K562 (cell line): ENCODE data around the gene CNFN. TPM values are rescaled to one million over a fixed set of nuclear protein-coding genes. Genes with fewer than 3 reads are reported as not detected.

Source experiments
- ATAC-seq: fragments of 200-7000 bp; cut with Tn5 transposase; 3 replicates; pipeline ENCODE4 v1.9.1; 2020; ENCODE audit warnings: moderate library complexity
- BruUV-seq: library from RNA; stranded (reverse); fragments of 400-500 nt; replicated peaks from 2 replicates; lab custom pipeline; 2021; lab: Mats Ljungman, UMichigan
- CTCF ChIA-PET: fragments of 300-600 bp; formaldehyde crosslinking; extraction: SDS; loops from one replicate; lab custom pipeline; 2021; ENCODE audit warnings: low intra/inter-chr PET ratio; lab: Yijun Ruan, JAX
- POLR2A ChIA-PET: fragments of 300-600, 350-650 bp; sonication (Branson Sonifier 250); formaldehyde crosslinking; extraction: SDS; loops from one replicate; lab custom pipeline; 2021; ENCODE audit warnings: antibody characterized with exemption, inconsistent platforms; lab: Yijun Ruan, JAX
- DNase-seq, 4 experiments: peaks; one replicate each; pipeline versions ENCODE4 v3.0.0 to v3.0.0-alpha.2; 2011 to 2018; ENCODE audit warnings: low spot score in 3 of 4, mixed read lengths in 3 of 4; ENCODE audit errors: extremely low read depth in 1 of 4
- FAIRE-seq: peaks from 2 replicates; lab custom pipeline; 2011; peaks lifted over from hg19 to GRCh38; lab: Jason Lieb, UNC
- H2AFZ ChIP-seq: 2 replicates; pipeline ENCODE4 v1.6.0; 2011; ENCODE audit warnings: low read depth, low read length, control low read depth, inconsistent platforms
- H3K27ac ChIP-seq: fragments of 200-600 bp; 3 replicates; pipeline ENCODE4 v1.8.0; 2011; ENCODE audit warnings: low read depth, mild to moderate bottlenecking, control low read depth, inconsistent platforms, low read length, moderate library complexity, mixed read lengths; ENCODE audit errors: extremely low read depth
- H3K27me3 ChIP-seq, 2 experiments: fragments of 300-600 bp in 1 of 2; 2 replicates in 1 of 2; 3 replicates in 1 of 2; pipeline versions ENCODE4 v1.6.0 to v1.8.0; 2011; ENCODE audit warnings: inconsistent platforms in 2 of 2, low read length in 2 of 2, mild to moderate bottlenecking in 1 of 2, mixed read lengths in 1 of 2, moderate library complexity in 1 of 2; ENCODE audit not compliant: control insufficient read depth in 2 of 2, insufficient read depth in 2 of 2
- H3K36me3 ChIP-seq: fragments of 300-600 bp; 3 replicates; pipeline ENCODE4 v1.8.0; 2011; ENCODE audit warnings: mild to moderate bottlenecking, low read length, inconsistent platforms; ENCODE audit not compliant: control insufficient read depth, insufficient read depth
- H3K4me1 ChIP-seq, 2 experiments: fragments of 200-600 bp in 1 of 2; replicated peaks in 1 of 2; 2 replicates in 1 of 2; 3 replicates in 1 of 2; pipeline versions ENCODE4 v1.5.1 to v1.8.0; 2011; ENCODE audit warnings: inconsistent platforms in 2 of 2, low read length in 2 of 2, mild to moderate bottlenecking in 1 of 2, mixed read lengths in 1 of 2, moderate library complexity in 1 of 2; ENCODE audit not compliant: control insufficient read depth in 2 of 2, insufficient read depth in 2 of 2
- H3K4me2 ChIP-seq: 2 replicates; pipeline ENCODE4 v1.6.1; 2011; ENCODE audit warnings: low read length, control low read depth, inconsistent platforms, mixed read lengths; ENCODE audit not compliant: insufficient read depth
- H3K4me3 ChIP-seq: fragments of 200-600 bp; sonication (generic), shearing (Covaris generic); 2 replicates; pipeline ENCODE4 v1.5.1; 2016; ENCODE audit warnings: control low read depth, inconsistent platforms
- H3K79me2 ChIP-seq: fragments of 200-600 bp; 3 replicates; pipeline ENCODE4 v1.8.0; 2011; ENCODE audit warnings: low read length, inconsistent platforms; ENCODE audit not compliant: control insufficient read depth, insufficient read depth
- H3K9ac ChIP-seq, 2 experiments: 2 replicates each; pipeline versions ENCODE4 v1.6.0 to v1.6.1; 2011; ENCODE audit warnings: low read depth in 2 of 2, low read length in 2 of 2, control low read depth in 1 of 2, inconsistent platforms in 1 of 2, mild to moderate bottlenecking in 1 of 2, mixed read lengths in 1 of 2; ENCODE audit not compliant: insufficient read depth in 1 of 2
- H3K9me1 ChIP-seq: one replicate; pipeline ENCODE4 v1.6.0; 2011; ENCODE audit warnings: inconsistent platforms, mild to moderate bottlenecking, low read length, moderate library complexity; ENCODE audit not compliant: control insufficient read depth, insufficient read depth
- H3K9me3 ChIP-seq: replicated peaks from 2 replicates; pipeline ENCODE4 v1.5.1; 2011; ENCODE audit warnings: low read depth, low read length, inconsistent platforms; ENCODE audit not compliant: control insufficient read depth, insufficient read depth
- H4K20me1 ChIP-seq: replicated peaks from 2 replicates; pipeline ENCODE4 v1.6.1; 2011; ENCODE audit warnings: low read length, inconsistent platforms, mixed read lengths; ENCODE audit not compliant: control insufficient read depth, insufficient read depth
- BCOR ChIP-seq: fragments of 450-650 bp; IDR thresholded peaks from 2 replicates; pipeline ENCODE4 v1.6.1; 2016
- HDAC1 ChIP-seq, 2 experiments: fragments of 450-650 bp; IDR thresholded peaks; 2 replicates each; pipeline ENCODE4 v1.6.1; 2016 to 2017; ENCODE audit warnings: inconsistent platforms in 1 of 2, mild to moderate bottlenecking in 1 of 2, moderate library complexity in 1 of 2
- SAFB2 ChIP-seq: fragments of 200-400 bp; formaldehyde crosslinking; IDR thresholded peaks from 2 replicates; pipeline ENCODE4 v1.6.1; 2018; ENCODE audit warnings: borderline replicate concordance, low read length, low read depth, moderate library complexity; ENCODE audit not compliant: severe bottlenecking
- SIN3B ChIP-seq: fragments of 450-650 bp; IDR thresholded peaks from 2 replicates; pipeline ENCODE4 v1.6.1; 2017; ENCODE audit warnings: low read depth, mild to moderate bottlenecking, moderate library complexity
- TAL1 ChIP-seq: fragments of 450-650 bp; IDR thresholded peaks from 2 replicates; pipeline ENCODE4 v1.6.1; 2016; ENCODE audit warnings: mild to moderate bottlenecking
- TFAM ChIP-seq: fragments of 250-450 bp; sonication (Bioruptor Pico); conservative IDR thresholded peaks from 2 replicates; pipeline ENCODE4 v1.5.0; 2021; ENCODE audit warnings: mild to moderate bottlenecking, moderate library complexity
- THAP7 ChIP-seq: fragments of 250-450 bp; sonication (Bioruptor Pico); IDR thresholded peaks from 2 replicates; pipeline ENCODE4 v1.5.0; 2021
- ZC3H4 ChIP-seq: sonication (generic); formaldehyde crosslinking; IDR thresholded peaks from 2 replicates; pipeline ENCODE4 v1.9.0; 2021; ENCODE audit warnings: missing genetic modification reagents, borderline replicate concordance
- ZNF583 ChIP-seq: fragments of 250-450 bp; sonication (Bioruptor Pico); IDR thresholded peaks from 2 replicates; pipeline ENCODE4 v1.4.0; 2020
- ZZZ3 ChIP-seq: fragments of 450-650 bp; IDR thresholded peaks from 2 replicates; pipeline ENCODE4 v1.6.1; 2016; ENCODE audit warnings: antibody characterized with exemption, mild to moderate bottlenecking, moderate library complexity
- WGBS: fragments of 100-300 bp; shearing (Covaris generic); methylation state at CpG from one replicate; pipeline ENCODE4 v1.1.6; 2016; ENCODE audit warnings: low coverage, mixed read lengths; ENCODE audit not compliant: insufficient coverage; ENCODE audit errors: missing lambda C conversion rate; 5-methylcytosine and 5-hydroxymethylcytosine counted together
- in situ Hi-C: fragments of 300-500 bp; cut with MboI; formaldehyde crosslinking; loops from 4 replicates; pipeline ENCODE4 v1.15.0; 2018; ENCODE audit warnings: inconsistent platforms, mixed read lengths
- intact Hi-C: fragments of 100-400 bp; cut with micrococcal nuclease; formaldehyde crosslinking; loops from 2 replicates; pipeline ENCODE4 v1.14.2; 2022
- polyA plus RNA-seq, 8 experiments: library from polyadenylated mRNA; depleted of rRNA in 4 of 8; stranded (reverse) in 5 of 8; unstranded in 3 of 8; fragments of >200 nt; fragmentation: Nextera tagmentation in 2 of 8; fragmentation: Illumina TruSeq in 1 of 8; extraction: Ambion mirVana in 2 of 8; extraction: Trizol in 1 of 8; gene quantifications; 2 replicates each; pipeline versions ENCODE4 v1.2.1 to v1.2.3, GENCODE V29; 2011 to 2014; ENCODE audit warnings: inconsistent platforms in 1 of 8, missing spikeins in 1 of 8
- total RNA-seq, 7 experiments: library from RNA; depleted of rRNA in 6 of 7; stranded (reverse); fragments of >200 nt in 6 of 7; fragmentation: Illumina TruSeq in 2 of 7; extraction: Trizol in 2 of 7; gene quantifications; 2 replicates each; pipeline versions ENCODE4 v1.2.1 to v1.2.3, GENCODE V29; 2011 to 2021; ENCODE audit warnings: low replicate concordance in 1 of 7
- TF ChIP-seq, protein P1 (sequence below): fragments of 450-650 bp; IDR thresholded peaks from 2 replicates; pipeline ENCODE4 v1.7.0; 2016; ENCODE audit warnings: borderline replicate concordance
- TF ChIP-seq, protein P2 (sequence below): IDR thresholded peaks from 2 replicates; pipeline ENCODE4 v1.6.1; 2011; ENCODE audit warnings: borderline replicate concordance, low read depth, mild to moderate bottlenecking, moderate library complexity, low read length; ENCODE audit not compliant: insufficient read depth, poor library complexity, severe bottlenecking
- TF ChIP-seq, protein P3 (sequence below): fragments of 450-650 bp; formaldehyde crosslinking; IDR thresholded peaks from 2 replicates; pipeline ENCODE4 v1.4.0; 2022; ENCODE audit warnings: missing genetic modification characterization

The CNFN gene
- total and polyA plus RNA-seq, 9 of the 15 experiments (the other 6 are each of a cell fraction or from before 2014, with no cell fraction given), result 0.18 to 0.52 (median 0.27) TPM; not detected in 5

DNA sequence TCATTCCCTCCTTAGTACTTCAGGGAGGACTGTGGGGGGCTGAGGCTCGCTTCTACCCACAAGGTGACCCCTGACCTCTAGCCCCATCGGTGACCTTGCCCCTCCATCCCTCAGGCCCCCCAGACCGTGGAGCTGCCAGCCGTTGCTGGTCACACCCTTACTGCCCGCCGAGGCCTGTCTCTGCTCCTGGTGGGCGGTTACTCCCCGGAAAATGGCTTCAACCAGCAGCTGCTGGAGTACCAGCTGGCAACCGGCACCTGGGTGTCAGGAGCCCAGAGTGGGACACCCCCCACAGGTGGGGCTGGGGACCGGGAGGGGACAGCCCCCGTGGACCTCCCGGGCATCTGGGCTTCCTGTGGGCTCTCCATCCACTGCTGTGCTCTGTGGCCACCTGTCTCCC, 32.8 kb downstream of the CNFN start:
- no TSS peak for BruUV-seq
- POLR2A ChIA-PET, result no interaction called here
- H2AFZ ChIP-seq, result no peak overlapping the region
- H3K9ac ChIP-seq, result no peak overlapping the region; a peak in 1 of 4 replicates
- H3K4me2 ChIP-seq, result no peak overlapping the region
- in situ Hi-C loops, result no loop called here
- H3K9me1 ChIP-seq, result no peaks in the 10 kb centered on the region
- peaks cover 4% of the 10 kb centered on the region; the same call in 1 of the 3 replicates for H3K36me3 ChIP-seq
- no peak for FAIRE-seq
- H3K4me1 ChIP-seq, result peaks cover 0 to 29% of the 10 kb centered on the region in 2 experiments; a peak in 2 of 5 replicates
- TF ChIP-seq BCOR, result no peak
- TF ChIP-seq TFAM (CRISPR knock-in tag), result no peak
- no peak for TF ChIP-seq TAL1
- no peak for TF ChIP-seq SIN3B
- TF ChIP-seq SAFB2, result no peak
- TF ChIP-seq, protein P1, sequence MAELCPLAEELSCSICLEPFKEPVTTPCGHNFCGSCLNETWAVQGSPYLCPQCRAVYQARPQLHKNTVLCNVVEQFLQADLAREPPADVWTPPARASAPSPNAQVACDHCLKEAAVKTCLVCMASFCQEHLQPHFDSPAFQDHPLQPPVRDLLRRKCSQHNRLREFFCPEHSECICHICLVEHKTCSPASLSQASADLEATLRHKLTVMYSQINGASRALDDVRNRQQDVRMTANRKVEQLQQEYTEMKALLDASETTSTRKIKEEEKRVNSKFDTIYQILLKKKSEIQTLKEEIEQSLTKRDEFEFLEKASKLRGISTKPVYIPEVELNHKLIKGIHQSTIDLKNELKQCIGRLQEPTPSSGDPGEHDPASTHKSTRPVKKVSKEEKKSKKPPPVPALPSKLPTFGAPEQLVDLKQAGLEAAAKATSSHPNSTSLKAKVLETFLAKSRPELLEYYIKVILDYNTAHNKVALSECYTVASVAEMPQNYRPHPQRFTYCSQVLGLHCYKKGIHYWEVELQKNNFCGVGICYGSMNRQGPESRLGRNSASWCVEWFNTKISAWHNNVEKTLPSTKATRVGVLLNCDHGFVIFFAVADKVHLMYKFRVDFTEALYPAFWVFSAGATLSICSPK, result no peak
- TF ChIP-seq, protein P2, sequence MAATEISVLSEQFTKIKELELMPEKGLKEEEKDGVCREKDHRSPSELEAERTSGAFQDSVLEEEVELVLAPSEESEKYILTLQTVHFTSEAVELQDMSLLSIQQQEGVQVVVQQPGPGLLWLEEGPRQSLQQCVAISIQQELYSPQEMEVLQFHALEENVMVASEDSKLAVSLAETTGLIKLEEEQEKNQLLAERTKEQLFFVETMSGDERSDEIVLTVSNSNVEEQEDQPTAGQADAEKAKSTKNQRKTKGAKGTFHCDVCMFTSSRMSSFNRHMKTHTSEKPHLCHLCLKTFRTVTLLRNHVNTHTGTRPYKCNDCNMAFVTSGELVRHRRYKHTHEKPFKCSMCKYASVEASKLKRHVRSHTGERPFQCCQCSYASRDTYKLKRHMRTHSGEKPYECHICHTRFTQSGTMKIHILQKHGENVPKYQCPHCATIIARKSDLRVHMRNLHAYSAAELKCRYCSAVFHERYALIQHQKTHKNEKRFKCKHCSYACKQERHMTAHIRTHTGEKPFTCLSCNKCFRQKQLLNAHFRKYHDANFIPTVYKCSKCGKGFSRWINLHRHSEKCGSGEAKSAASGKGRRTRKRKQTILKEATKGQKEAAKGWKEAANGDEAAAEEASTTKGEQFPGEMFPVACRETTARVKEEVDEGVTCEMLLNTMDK, result no peak
- TF ChIP-seq, protein P3, sequence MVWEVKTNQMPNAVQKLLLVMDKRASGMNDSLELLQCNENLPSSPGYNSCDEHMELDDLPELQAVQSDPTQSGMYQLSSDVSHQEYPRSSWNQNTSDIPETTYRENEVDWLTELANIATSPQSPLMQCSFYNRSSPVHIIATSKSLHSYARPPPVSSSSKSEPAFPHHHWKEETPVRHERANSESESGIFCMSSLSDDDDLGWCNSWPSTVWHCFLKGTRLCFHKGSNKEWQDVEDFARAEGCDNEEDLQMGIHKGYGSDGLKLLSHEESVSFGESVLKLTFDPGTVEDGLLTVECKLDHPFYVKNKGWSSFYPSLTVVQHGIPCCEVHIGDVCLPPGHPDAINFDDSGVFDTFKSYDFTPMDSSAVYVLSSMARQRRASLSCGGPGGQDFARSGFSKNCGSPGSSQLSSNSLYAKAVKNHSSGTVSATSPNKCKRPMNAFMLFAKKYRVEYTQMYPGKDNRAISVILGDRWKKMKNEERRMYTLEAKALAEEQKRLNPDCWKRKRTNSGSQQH (CRISPR knock-in tag), result no peak
- no peak for TF ChIP-seq ZC3H4 (CRISPR knock-in tag)
- TF ChIP-seq ZZZ3, result no peak
- no peak for TF ChIP-seq HDAC1 (IDR thresholded peaks at IDR 0.05)
- no peak for TF ChIP-seq THAP7
- no peak for TF ChIP-seq ZNF583 (CRISPR knock-in tag)
- intact Hi-C loops, result no loop called here
- H3K9me3 ChIP-seq, result no peaks in the 10 kb centered on the region
- 87% methylated on average over 8 of the region's 12 CpGs for WGBS
- no peak overlapping the region for H3K27ac ChIP-seq
- no peaks in the 10 kb centered on the region for H3K27me3 ChIP-seq
- H3K4me3 ChIP-seq, result no peak overlapping the region
- CTCF ChIA-PET, result no interaction called here
- ATAC-seq, result no peak
- DNase-seq, result no peak
- no peaks in the 10 kb centered on the region for H3K79me2 ChIP-seq
- no peaks in the 10 kb centered on the region for H4K20me1 ChIP-seq
